DOHH2 (cell line): ENCODE measurements around the gene RBM28.

Source experiments
- CTCF ChIP-seq: fragments of 200-600 bp; sonication (generic); IDR thresholded peaks from one replicate; pipeline ENCODE4 v1.5.1; 2014; ENCODE audit warnings: antibody characterized with exemption, mild to moderate bottlenecking, low read depth, low read length; ENCODE audit not compliant: poor library complexity, severe bottlenecking
- EZH2phosphoT487 ChIP-seq: fragments of 200-600 bp; sonication (generic); IDR thresholded peaks from 2 replicates; pipeline ENCODE4 v1.6.1; 2017; ENCODE audit warnings: borderline replicate concordance, mild to moderate bottlenecking, antibody characterized with exemption, low read length, moderate library complexity, mixed read lengths

- TF ChIP-seq CTCF: no peak
- no peak for TF ChIP-seq EZH2phosphoT487
Observed at GRCh38 chr7:128311013-128311412, 32.7 kb downstream of the RBM28 start.
